ENCODE results near the gene NUP85.

DNA sequence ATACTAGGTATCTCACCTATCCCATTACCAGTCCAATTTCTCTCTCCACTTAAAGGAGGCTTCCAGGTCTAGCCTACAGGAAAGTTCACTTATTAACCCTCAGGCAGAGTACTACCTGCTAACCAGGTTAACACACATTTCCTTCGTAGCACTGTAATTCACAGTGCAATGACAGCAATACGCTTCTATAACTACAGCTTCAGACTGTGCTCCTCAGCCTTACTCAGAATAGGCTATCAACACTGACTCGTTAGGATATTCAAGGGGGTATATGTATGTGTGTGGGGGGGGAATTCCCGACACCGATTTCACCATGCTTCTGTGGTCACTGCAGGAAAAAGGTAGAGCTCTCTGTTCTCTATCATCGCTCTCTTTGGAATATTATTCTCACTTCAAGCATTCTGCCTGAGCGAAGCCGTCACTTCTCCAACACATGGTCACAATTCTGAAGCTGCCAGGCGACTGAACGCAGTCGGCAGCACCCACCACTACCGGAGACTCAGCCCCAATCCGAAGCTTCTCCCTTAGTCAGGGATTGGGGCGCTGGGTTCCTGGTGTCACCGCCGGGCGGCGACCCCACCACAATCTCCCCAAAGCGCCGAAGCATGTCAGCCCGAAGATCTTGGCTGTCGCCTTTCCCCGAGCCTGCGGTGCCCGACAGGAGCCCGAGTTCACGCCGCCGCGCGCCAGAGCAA lies 55.3 kb downstream of the NUP85 start:
- TF ChIP-seq SIN3A (IDR thresholded peaks at IDR 0.05; ENCODE audit: borderline replicate concordance, insufficient read depth, low read length) (no peak), TAF1 (IDR thresholded peaks at IDR 0.05; ENCODE audit: borderline replicate concordance, insufficient read depth, low read length) (no peak), POLR2AphosphoS5 (IDR thresholded peaks at IDR 0.05; ENCODE audit: low read depth, low read length) (no peak)
